HCT116 (cell line): ENCODE measurements around the gene GRIPAP1.

Experiments
- ATF3 ChIP-seq: IDR thresholded peaks from 2 replicates; pipeline ENCODE4 v1.6.1; 2012
- CTCF ChIP-seq, 3 experiments: fragments of 200-600 bp in 1 of 3; sonication (generic) in 1 of 3; IDR thresholded peaks in 2 of 3; conservative IDR thresholded peaks in 1 of 3; 2 replicates each; pipeline ENCODE4 v1.5.1; 2012 to 2017; ENCODE audit warnings: low read depth in 2 of 3, low read length in 2 of 3, antibody characterized with exemption in 1 of 3, borderline replicate concordance in 1 of 3, control low read depth in 1 of 3, mild to moderate bottlenecking in 1 of 3, mixed read lengths in 1 of 3, mixed run types in 1 of 3, moderate library complexity in 1 of 3; ENCODE audit not compliant: insufficient read depth in 1 of 3
- EZH2phosphoT487 ChIP-seq: fragments of 200-600 bp; IDR thresholded peaks from 2 replicates; pipeline ENCODE4 v1.6.1; 2018; ENCODE audit warnings: antibody characterized with exemption, borderline replicate concordance
- JUND ChIP-seq: IDR thresholded peaks from 2 replicates; pipeline ENCODE4 v1.6.1; 2012
- SIN3A ChIP-seq: IDR thresholded peaks from 2 replicates; pipeline ENCODE4 v1.6.1; 2012; ENCODE audit warnings: low read depth

- no peak for TF ChIP-seq SIN3A
- TF ChIP-seq JUND: no peak
- TF ChIP-seq CTCF (IDR thresholded peaks at IDR 0.05 in 2 of 3, conservative IDR thresholded peaks at IDR 0.05 in 1 of 3; ENCODE audit: borderline replicate concordance in 1 of 3, insufficient read depth in 1 of 3, low read depth in 2 of 3, low read length in 2 of 3): no peak
- TF ChIP-seq EZH2phosphoT487: no peak
- no peak for TF ChIP-seq ATF3
Observed at GRCh38 chrX:48956728-48957414, 45.2 kb downstream of the GRIPAP1 start.
